Liver (tissue), 9 donors: ENCODE data around the gene ATCAY. TPM values are rescaled to one million over a fixed set of nuclear protein-coding genes. Genes with fewer than 3 reads are reported as not detected.

Source experiments
- DNase-seq: peaks from one replicate; pipeline ENCODE4 v3.0.0-alpha.2; 2017; ENCODE audit warnings: low spot score
- H3K27ac ChIP-seq, 2 donors: one replicate each; pipeline ENCODE4 v1.7.0; 2013; ENCODE audit warnings: inconsistent platforms in 2 of 2, low read length in 2 of 2, control low read depth in 1 of 2, low read depth in 1 of 2, mild to moderate bottlenecking in 1 of 2
- H3K27me3 ChIP-seq, 4 donors: one replicate each; pipeline versions ENCODE4 v1.6.1 to v1.7.0; 2013; ENCODE audit warnings: low read length in 3 of 4, inconsistent platforms in 1 of 4, mild to moderate bottlenecking in 1 of 4, moderate library complexity in 1 of 4; ENCODE audit not compliant: control insufficient read depth in 4 of 4, insufficient read depth in 4 of 4
- H3K36me3 ChIP-seq, 4 donors: one replicate each; pipeline versions ENCODE4 v1.6.1 to v1.7.0; 2013; ENCODE audit warnings: low read length in 3 of 4, mild to moderate bottlenecking in 3 of 4, low read depth in 1 of 4, moderate library complexity in 1 of 4; ENCODE audit not compliant: control insufficient read depth in 4 of 4, insufficient read depth in 3 of 4
- H3K4me1 ChIP-seq, 4 donors: one replicate each; pipeline versions ENCODE4 v1.6.1 to v1.7.0; 2013; ENCODE audit warnings: low read length in 3 of 4, mild to moderate bottlenecking in 3 of 4, moderate library complexity in 1 of 4; ENCODE audit not compliant: control insufficient read depth in 4 of 4, insufficient read depth in 4 of 4
- H3K4me3 ChIP-seq, 3 donors: one replicate each; pipeline versions ENCODE4 v1.6.1 to v1.7.0; 2013; ENCODE audit warnings: low read length in 3 of 3, control low read depth in 1 of 3, low read depth in 1 of 3, mild to moderate bottlenecking in 1 of 3
- H3K9ac ChIP-seq, 2 donors: one replicate each; pipeline ENCODE4 v1.7.0; 2013; ENCODE audit warnings: low read length in 2 of 2, mild to moderate bottlenecking in 2 of 2, moderate library complexity in 2 of 2, control low read depth in 1 of 2, low read depth in 1 of 2
- H3K9me3 ChIP-seq, 4 donors: one replicate each; pipeline versions ENCODE4 v1.6.1 to v1.7.0; 2013; ENCODE audit warnings: low read length in 3 of 4; ENCODE audit not compliant: control insufficient read depth in 4 of 4
- EGR1 ChIP-seq, 2 donors: IDR thresholded peaks; 2 replicates each; pipeline ENCODE4 v1.6.1; 2016 to 2018; ENCODE audit warnings: antibody characterized with exemption in 2 of 2, low read depth in 2 of 2
- FOXA1 ChIP-seq: IDR thresholded peaks from 2 replicates; pipeline ENCODE4 v1.6.1; 2016; ENCODE audit warnings: antibody characterized with exemption
- FOXA2 ChIP-seq: IDR thresholded peaks from 2 replicates; pipeline ENCODE4 v1.6.1; 2016; ENCODE audit warnings: antibody characterized with exemption
- GABPA ChIP-seq, 2 donors: IDR thresholded peaks in 1 of 2; conservative IDR thresholded peaks in 1 of 2; 2 replicates each; pipeline ENCODE4 v1.6.1; 2016; ENCODE audit warnings: antibody characterized with exemption in 2 of 2, mild to moderate bottlenecking in 1 of 2, moderate library complexity in 1 of 2
- HNF4A ChIP-seq, 2 donors: conservative IDR thresholded peaks; 2 replicates each; pipeline ENCODE4 v1.6.1; 2016; ENCODE audit warnings: antibody characterized with exemption in 2 of 2, mild to moderate bottlenecking in 2 of 2
- HNF4G ChIP-seq: IDR thresholded peaks from 2 replicates; pipeline ENCODE4 v1.6.1; 2016; ENCODE audit warnings: antibody characterized with exemption
- JUND ChIP-seq, 2 donors: IDR thresholded peaks; 2 replicates each; pipeline ENCODE4 v1.6.1; 2016; ENCODE audit warnings: antibody characterized with exemption in 2 of 2
- NR2F2 ChIP-seq: IDR thresholded peaks from 2 replicates; pipeline ENCODE4 v1.6.1; 2016; ENCODE audit warnings: antibody characterized with exemption
- RAD21 ChIP-seq, 2 donors: IDR thresholded peaks; 2 replicates each; pipeline ENCODE4 v1.6.1; 2016; ENCODE audit warnings: antibody characterized with exemption in 2 of 2, mild to moderate bottlenecking in 2 of 2
- RXRA ChIP-seq, 2 donors: IDR thresholded peaks; 2 replicates each; pipeline ENCODE4 v1.6.1; 2017 to 2018; ENCODE audit warnings: antibody characterized with exemption in 2 of 2, mild to moderate bottlenecking in 1 of 2
- SP1 ChIP-seq: IDR thresholded peaks from 2 replicates; pipeline ENCODE4 v1.6.1; 2018; ENCODE audit warnings: antibody characterized with exemption, mild to moderate bottlenecking
- TAF1 ChIP-seq: conservative IDR thresholded peaks from 2 replicates; pipeline ENCODE4 v1.6.1; 2016; ENCODE audit warnings: antibody characterized with exemption, mild to moderate bottlenecking
- YY1 ChIP-seq: IDR thresholded peaks from 2 replicates; pipeline ENCODE4 v1.6.1; 2016; ENCODE audit warnings: antibody characterized with exemption, mild to moderate bottlenecking
- WGBS: extraction: QIAGEN DNeasy Blood & Tissue Kit; methylation state at CpG from one replicate; pipeline ENCODE4 v1.1.7; 2013; 5-methylcytosine and 5-hydroxymethylcytosine counted together
- polyA plus RNA-seq, 2 donors: library from polyadenylated mRNA; stranded (reverse) in 1 of 2; unstranded in 1 of 2; fragments of 200-250 nt in 1 of 2; fragments of >200 nt in 1 of 2; fragmentation: Nextera tagmentation in 1 of 2; extraction: Ambion mirVana in 1 of 2; gene quantifications; one replicate each; pipeline versions ENCODE4 v1.2.1 to v1.2.3, GENCODE V29; 2013 to 2015
- total RNA-seq, 2 donors: library from RNA; depleted of rRNA; stranded (reverse); fragments of >200 nt; gene quantifications; one replicate each; pipeline ENCODE4 v1.2.3, GENCODE V29; 2014
- TF ChIP-seq, protein P1 (sequence below): IDR thresholded peaks from 2 replicates; pipeline ENCODE4 v1.6.1; 2016; ENCODE audit warnings: antibody characterized with exemption
- TF ChIP-seq, protein P2 (sequence below): IDR thresholded peaks from 2 replicates; pipeline ENCODE4 v1.6.1; 2016; ENCODE audit warnings: antibody characterized with exemption
- TF ChIP-seq, protein P3 (sequence below): fragments of 150-350 bp; IDR thresholded peaks from 2 replicates; pipeline ENCODE4 v1.5.1; 2017; ENCODE audit warnings: improper control_type of control experiment, low read depth, low read length; ENCODE audit not compliant: missing input control
- TF ChIP-seq, protein P4 (sequence below): IDR thresholded peaks from 2 replicates; pipeline ENCODE4 v1.6.1; 2016; ENCODE audit warnings: antibody characterized with exemption
- donor health status: healthy.
- donor health status: healthy.
- donor health status: healthy.
- donor health status: healthy.
- donor health status: healthy.

ATCAY gene
- total and polyA plus RNA-seq, 4 donors = not detected

DNA sequence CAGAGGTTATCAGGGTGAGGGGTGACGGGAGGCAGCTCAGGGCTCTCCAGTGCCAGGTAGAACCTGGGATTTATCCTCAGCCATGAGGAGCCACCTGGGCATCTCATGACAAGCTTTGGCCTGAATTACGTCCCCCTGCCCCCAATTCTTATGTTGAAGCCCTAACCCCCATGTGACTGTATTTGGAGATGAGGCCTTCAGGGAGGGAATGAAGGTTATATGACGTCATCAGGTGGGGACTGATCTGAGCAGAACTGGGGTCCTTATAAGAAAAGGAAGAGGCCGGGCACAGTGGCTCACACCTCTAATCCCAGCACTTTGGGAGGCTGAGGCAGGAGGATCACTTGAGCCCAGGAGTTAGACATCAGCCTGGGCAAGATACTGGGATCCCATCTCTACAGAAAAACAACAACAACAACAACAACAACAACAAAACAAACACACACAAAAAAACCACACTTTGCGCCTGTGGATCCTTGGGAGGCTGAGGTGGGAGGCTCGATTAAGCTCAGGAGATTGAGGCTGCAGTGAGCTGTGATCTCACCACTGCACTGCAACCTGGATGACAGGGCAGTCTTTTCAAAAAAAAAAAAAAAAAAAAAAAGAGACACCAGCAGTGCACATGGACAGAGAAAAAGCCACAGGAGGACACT, 30.0 kb upstream of the ATCAY start:
- H3K27me3 ChIP-seq = no peaks in the 10 kb centered on the region
- no peak overlapping the region for H3K9ac ChIP-seq
- TF ChIP-seq JUND (IDR thresholded peaks at IDR 0.05) (no peak), YY1 (no peak), RXRA (IDR thresholded peaks at IDR 0.05) (no peak), FOXA1 (no peak), RAD21 (IDR thresholded peaks at IDR 0.05) (no peak), GABPA (IDR thresholded peaks at IDR 0.05 in 1 of 2, conservative IDR thresholded peaks at IDR 0.05 in 1 of 2) (no peak), NR2F2 (no peak), HNF4A (conservative IDR thresholded peaks at IDR 0.05) (no peak), HNF4G (no peak), FOXA2 (no peak), TAF1 (no peak), EGR1 (IDR thresholded peaks at IDR 0.05; ENCODE audit: low read depth in 2 of 2) (no peak)
- TF ChIP-seq, protein P1, sequence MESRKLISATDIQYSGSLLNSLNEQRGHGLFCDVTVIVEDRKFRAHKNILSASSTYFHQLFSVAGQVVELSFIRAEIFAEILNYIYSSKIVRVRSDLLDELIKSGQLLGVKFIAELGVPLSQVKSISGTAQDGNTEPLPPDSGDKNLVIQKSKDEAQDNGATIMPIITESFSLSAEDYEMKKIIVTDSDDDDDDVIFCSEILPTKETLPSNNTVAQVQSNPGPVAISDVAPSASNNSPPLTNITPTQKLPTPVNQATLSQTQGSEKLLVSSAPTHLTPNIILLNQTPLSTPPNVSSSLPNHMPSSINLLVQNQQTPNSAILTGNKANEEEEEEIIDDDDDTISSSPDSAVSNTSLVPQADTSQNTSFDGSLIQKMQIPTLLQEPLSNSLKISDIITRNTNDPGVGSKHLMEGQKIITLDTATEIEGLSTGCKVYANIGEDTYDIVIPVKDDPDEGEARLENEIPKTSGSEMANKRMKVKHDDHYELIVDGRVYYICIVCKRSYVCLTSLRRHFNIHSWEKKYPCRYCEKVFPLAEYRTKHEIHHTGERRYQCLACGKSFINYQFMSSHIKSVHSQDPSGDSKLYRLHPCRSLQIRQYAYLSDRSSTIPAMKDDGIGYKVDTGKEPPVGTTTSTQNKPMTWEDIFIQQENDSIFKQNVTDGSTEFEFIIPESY = no peak
- TF ChIP-seq, protein P2, sequence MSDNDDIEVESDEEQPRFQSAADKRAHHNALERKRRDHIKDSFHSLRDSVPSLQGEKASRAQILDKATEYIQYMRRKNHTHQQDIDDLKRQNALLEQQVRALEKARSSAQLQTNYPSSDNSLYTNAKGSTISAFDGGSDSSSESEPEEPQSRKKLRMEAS = no peak
- TF ChIP-seq, protein P3, sequence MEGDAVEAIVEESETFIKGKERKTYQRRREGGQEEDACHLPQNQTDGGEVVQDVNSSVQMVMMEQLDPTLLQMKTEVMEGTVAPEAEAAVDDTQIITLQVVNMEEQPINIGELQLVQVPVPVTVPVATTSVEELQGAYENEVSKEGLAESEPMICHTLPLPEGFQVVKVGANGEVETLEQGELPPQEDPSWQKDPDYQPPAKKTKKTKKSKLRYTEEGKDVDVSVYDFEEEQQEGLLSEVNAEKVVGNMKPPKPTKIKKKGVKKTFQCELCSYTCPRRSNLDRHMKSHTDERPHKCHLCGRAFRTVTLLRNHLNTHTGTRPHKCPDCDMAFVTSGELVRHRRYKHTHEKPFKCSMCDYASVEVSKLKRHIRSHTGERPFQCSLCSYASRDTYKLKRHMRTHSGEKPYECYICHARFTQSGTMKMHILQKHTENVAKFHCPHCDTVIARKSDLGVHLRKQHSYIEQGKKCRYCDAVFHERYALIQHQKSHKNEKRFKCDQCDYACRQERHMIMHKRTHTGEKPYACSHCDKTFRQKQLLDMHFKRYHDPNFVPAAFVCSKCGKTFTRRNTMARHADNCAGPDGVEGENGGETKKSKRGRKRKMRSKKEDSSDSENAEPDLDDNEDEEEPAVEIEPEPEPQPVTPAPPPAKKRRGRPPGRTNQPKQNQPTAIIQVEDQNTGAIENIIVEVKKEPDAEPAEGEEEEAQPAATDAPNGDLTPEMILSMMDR = no peak
- no peak overlapping the region for H3K4me3 ChIP-seq
- no peaks in the 10 kb centered on the region for H3K4me1 ChIP-seq
- WGBS = 91% methylated on average over 6 of the region's 6 CpGs
- no peaks in the 10 kb centered on the region for H3K36me3 ChIP-seq
- no peak overlapping the region for H3K27ac ChIP-seq
- H3K9me3 ChIP-seq = peaks cover 0 to 6% (median 0%) of the 10 kb centered on the region in 4 donors
- no peak for DNase-seq

DNA sequence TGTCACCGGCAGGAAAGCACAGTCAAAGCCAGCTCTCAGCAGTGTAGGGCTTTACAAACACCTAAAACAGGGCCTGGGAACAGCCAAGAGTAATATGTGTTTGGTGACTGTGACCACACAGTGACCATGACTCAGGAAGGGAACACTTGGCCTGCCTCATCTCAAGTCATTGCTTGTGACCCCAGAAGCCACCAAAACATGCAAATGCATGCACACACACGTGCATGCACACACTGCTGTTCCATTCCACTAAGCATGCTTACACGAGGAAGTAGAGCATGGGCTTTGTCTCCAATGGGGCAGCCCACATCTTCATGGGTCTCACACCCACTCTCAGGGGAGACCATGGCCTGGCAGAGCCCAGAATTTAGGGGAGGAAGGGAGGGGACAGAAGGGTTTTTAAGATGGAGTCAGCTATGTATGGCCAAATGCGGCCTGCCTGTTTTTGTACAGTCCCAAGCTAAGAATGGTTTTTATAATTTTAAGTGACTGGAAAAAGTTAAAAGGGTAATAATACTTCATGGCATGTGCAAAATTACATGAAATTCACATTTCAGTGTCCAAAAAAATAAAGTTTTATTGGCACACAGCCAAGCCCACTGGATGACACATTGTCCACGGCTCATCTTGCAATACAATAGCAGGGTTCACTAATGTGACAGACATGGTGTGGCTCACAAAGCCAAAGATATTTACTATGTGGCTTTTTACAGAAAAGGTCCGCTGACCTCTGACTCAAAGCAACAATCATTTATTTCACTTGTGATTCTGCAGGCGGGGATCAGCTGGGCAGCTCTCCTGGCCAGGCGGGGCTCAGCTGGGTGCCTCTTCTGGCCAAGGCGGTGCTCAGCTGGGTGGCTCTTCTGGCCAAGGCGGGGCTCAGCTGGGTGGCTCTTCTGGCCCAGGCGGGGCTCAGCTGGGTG, 29.0 kb upstream of the ATCAY start:
- WGBS = 91% methylated on average over 11 of the region's 11 CpGs
- Histone ChIP-seq H3K9ac (no peak overlapping the region), H3K27me3 (no peaks in the 10 kb centered on the region), H3K36me3 (no peaks in the 10 kb centered on the region), H3K27ac (no peak overlapping the region), H3K4me1 (no peaks in the 10 kb centered on the region), H3K4me3 (no peak overlapping the region), H3K9me3 (peaks cover 0 to 6% (median 0%) of the 10 kb centered on the region in 4 donors)
- TF ChIP-seq SP1 (no peak), TAF1 (no peak), JUND (IDR thresholded peaks at IDR 0.05) (no peak), GABPA (IDR thresholded peaks at IDR 0.05 in 1 of 2, conservative IDR thresholded peaks at IDR 0.05 in 1 of 2) (no peak)
- TF ChIP-seq, protein P4, sequence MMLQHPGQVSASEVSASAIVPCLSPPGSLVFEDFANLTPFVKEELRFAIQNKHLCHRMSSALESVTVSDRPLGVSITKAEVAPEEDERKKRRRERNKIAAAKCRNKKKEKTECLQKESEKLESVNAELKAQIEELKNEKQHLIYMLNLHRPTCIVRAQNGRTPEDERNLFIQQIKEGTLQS = no peak
- no peak for DNase-seq
